Measurements from ENCODE around the gene TOMM7.

- TF ChIP-seq, protein P1, sequence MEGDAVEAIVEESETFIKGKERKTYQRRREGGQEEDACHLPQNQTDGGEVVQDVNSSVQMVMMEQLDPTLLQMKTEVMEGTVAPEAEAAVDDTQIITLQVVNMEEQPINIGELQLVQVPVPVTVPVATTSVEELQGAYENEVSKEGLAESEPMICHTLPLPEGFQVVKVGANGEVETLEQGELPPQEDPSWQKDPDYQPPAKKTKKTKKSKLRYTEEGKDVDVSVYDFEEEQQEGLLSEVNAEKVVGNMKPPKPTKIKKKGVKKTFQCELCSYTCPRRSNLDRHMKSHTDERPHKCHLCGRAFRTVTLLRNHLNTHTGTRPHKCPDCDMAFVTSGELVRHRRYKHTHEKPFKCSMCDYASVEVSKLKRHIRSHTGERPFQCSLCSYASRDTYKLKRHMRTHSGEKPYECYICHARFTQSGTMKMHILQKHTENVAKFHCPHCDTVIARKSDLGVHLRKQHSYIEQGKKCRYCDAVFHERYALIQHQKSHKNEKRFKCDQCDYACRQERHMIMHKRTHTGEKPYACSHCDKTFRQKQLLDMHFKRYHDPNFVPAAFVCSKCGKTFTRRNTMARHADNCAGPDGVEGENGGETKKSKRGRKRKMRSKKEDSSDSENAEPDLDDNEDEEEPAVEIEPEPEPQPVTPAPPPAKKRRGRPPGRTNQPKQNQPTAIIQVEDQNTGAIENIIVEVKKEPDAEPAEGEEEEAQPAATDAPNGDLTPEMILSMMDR (IDR thresholded peaks at IDR 0.05; ENCODE audit: insufficient read depth, low read length), result no peak
- TF ChIP-seq, protein P2, sequence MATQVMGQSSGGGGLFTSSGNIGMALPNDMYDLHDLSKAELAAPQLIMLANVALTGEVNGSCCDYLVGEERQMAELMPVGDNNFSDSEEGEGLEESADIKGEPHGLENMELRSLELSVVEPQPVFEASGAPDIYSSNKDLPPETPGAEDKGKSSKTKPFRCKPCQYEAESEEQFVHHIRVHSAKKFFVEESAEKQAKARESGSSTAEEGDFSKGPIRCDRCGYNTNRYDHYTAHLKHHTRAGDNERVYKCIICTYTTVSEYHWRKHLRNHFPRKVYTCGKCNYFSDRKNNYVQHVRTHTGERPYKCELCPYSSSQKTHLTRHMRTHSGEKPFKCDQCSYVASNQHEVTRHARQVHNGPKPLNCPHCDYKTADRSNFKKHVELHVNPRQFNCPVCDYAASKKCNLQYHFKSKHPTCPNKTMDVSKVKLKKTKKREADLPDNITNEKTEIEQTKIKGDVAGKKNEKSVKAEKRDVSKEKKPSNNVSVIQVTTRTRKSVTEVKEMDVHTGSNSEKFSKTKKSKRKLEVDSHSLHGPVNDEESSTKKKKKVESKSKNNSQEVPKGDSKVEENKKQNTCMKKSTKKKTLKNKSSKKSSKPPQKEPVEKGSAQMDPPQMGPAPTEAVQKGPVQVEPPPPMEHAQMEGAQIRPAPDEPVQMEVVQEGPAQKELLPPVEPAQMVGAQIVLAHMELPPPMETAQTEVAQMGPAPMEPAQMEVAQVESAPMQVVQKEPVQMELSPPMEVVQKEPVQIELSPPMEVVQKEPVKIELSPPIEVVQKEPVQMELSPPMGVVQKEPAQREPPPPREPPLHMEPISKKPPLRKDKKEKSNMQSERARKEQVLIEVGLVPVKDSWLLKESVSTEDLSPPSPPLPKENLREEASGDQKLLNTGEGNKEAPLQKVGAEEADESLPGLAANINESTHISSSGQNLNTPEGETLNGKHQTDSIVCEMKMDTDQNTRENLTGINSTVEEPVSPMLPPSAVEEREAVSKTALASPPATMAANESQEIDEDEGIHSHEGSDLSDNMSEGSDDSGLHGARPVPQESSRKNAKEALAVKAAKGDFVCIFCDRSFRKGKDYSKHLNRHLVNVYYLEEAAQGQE (IDR thresholded peaks at IDR 0.05; ENCODE audit: insufficient replicate concordance, low read depth), result no peak
- TF ChIP-seq POLR2AphosphoS5 (IDR thresholded peaks at IDR 0.05; ENCODE audit: low read depth), result no peak
- no peak for TF ChIP-seq GABPA (IDR thresholded peaks at IDR 0.05; ENCODE audit: low read depth)
- no peak for TF ChIP-seq SPI1 (IDR thresholded peaks at IDR 0.05; ENCODE audit: borderline replicate concordance, low read depth)
These were observed 10.6 kb upstream of the TOMM7 start for GRCh38 chr7:22833113-22833855.
